GM12801 (cell line): Measurements from ENCODE around the gene HOXC4.

ENCODE experiments used
- TF ChIP-seq, protein P1 (sequence below): IDR thresholded peaks from one replicate; pipeline ENCODE4 v1.5.1; 2011; ENCODE audit warnings: control low read depth; ENCODE audit not compliant: insufficient read length; ENCODE audit errors: extremely low read depth

The HOXC4 gene

GRCh38 chr12:54066408-54066807, 12.8 kb downstream of the HOXC4 start:
- TF ChIP-seq, protein P1, sequence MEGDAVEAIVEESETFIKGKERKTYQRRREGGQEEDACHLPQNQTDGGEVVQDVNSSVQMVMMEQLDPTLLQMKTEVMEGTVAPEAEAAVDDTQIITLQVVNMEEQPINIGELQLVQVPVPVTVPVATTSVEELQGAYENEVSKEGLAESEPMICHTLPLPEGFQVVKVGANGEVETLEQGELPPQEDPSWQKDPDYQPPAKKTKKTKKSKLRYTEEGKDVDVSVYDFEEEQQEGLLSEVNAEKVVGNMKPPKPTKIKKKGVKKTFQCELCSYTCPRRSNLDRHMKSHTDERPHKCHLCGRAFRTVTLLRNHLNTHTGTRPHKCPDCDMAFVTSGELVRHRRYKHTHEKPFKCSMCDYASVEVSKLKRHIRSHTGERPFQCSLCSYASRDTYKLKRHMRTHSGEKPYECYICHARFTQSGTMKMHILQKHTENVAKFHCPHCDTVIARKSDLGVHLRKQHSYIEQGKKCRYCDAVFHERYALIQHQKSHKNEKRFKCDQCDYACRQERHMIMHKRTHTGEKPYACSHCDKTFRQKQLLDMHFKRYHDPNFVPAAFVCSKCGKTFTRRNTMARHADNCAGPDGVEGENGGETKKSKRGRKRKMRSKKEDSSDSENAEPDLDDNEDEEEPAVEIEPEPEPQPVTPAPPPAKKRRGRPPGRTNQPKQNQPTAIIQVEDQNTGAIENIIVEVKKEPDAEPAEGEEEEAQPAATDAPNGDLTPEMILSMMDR: no peak

- TF ChIP-seq, protein P1: no peak
Observed at GRCh38 chr12:54068418-54069070, 14.9 kb downstream of the HOXC4 start.

GRCh38 chr12:54071942-54072341, 18.3 kb downstream of the HOXC4 start:
- TF ChIP-seq, protein P1: no peak

- TF ChIP-seq, protein P1: no peak
Observed at GRCh38 chr12:54074308-54074707, 20.7 kb downstream of the HOXC4 start.

- TF ChIP-seq, protein P1: no peak
Observed at GRCh38 chr12:54075409-54075808, 21.8 kb downstream of the HOXC4 start.

GRCh38 chr12:54075974-54076373, 22.3 kb downstream of the HOXC4 start:
- TF ChIP-seq, protein P1: no peak

- TF ChIP-seq, protein P1: no peak
Observed at GRCh38 chr12:54082397-54082892, 28.8 kb downstream of the HOXC4 start.
